Lung (tissue), 12 donors: ENCODE measurements around the gene HDAC8. TPM values are rescaled to one million over a fixed set of nuclear protein-coding genes. Genes with fewer than 3 reads are reported as not detected.

Source experiments
- ATAC-seq: fragments of 200-7000 bp; cut with Tn5 transposase; one replicate; pipeline ENCODE4 v1.9.1; 2020; ENCODE audit warnings: moderate number of reproducible peaks; ENCODE audit not compliant: insufficient read depth, low FRiP score
- DNase-seq, 3 donors: peaks; one replicate each; pipeline ENCODE4 v3.0.0-alpha.2; 2013 to 2017
- H3K27ac ChIP-seq, 2 donors: one replicate each; pipeline ENCODE4 v1.5.1; 2013; ENCODE audit warnings: mild to moderate bottlenecking in 2 of 2, moderate library complexity in 2 of 2, control low read depth in 1 of 2, inconsistent platforms in 1 of 2, low read depth in 1 of 2, low read length in 1 of 2
- H3K27me3 ChIP-seq, 3 donors: one replicate each; pipeline ENCODE4 v1.5.1; 2013; ENCODE audit warnings: low read length in 2 of 3; ENCODE audit not compliant: control insufficient read depth in 3 of 3, insufficient read depth in 3 of 3
- H3K36me3 ChIP-seq, 4 donors: one replicate each; pipeline ENCODE4 v1.5.1; 2013; ENCODE audit warnings: low read length in 4 of 4, mild to moderate bottlenecking in 1 of 4, moderate library complexity in 1 of 4; ENCODE audit not compliant: control insufficient read depth in 4 of 4, insufficient read depth in 4 of 4
- H3K4me1 ChIP-seq, 5 donors: one replicate each; pipeline ENCODE4 v1.5.1; 2013; ENCODE audit warnings: low read length in 5 of 5, mild to moderate bottlenecking in 2 of 5, moderate library complexity in 1 of 5; ENCODE audit not compliant: control insufficient read depth in 5 of 5, insufficient read depth in 5 of 5
- H3K4me3 ChIP-seq: one replicate; pipeline ENCODE4 v1.5.1; 2013; ENCODE audit warnings: mild to moderate bottlenecking, control low read depth, moderate library complexity
- H3K9ac ChIP-seq, 2 donors: one replicate each; pipeline ENCODE4 v1.5.1; 2013; ENCODE audit warnings: low read length in 2 of 2, control low read depth in 1 of 2; ENCODE audit not compliant: insufficient read depth in 1 of 2
- H3K9me3 ChIP-seq, 4 donors: one replicate each; pipeline ENCODE4 v1.5.1; 2013; ENCODE audit warnings: low read length in 3 of 4, mild to moderate bottlenecking in 1 of 4, moderate library complexity in 1 of 4; ENCODE audit not compliant: control insufficient read depth in 4 of 4, insufficient read depth in 3 of 4
- WGBS, 2 donors: extraction: QIAGEN DNeasy Blood & Tissue Kit; methylation state at CpG; one replicate each; pipeline ENCODE4 v1.1.7; 2013; 5-methylcytosine and 5-hydroxymethylcytosine counted together
- polyA plus RNA-seq, 2 donors: library from polyadenylated mRNA; stranded (reverse); fragments of 200-250 nt; gene quantifications; one replicate each; pipeline ENCODE4 v1.2.1, GENCODE V29; 2013
- total RNA-seq, 2 donors: library from RNA; depleted of rRNA in 1 of 2; stranded (reverse); fragments of >200 nt in 1 of 2; gene quantifications; one replicate each; pipeline ENCODE4 v1.2.1, GENCODE V29; 2014 to 2021
- TF ChIP-seq, protein P1 (sequence below): IDR thresholded peaks from 2 replicates; pipeline ENCODE4 v1.5.1; 2012; ENCODE audit warnings: mild to moderate bottlenecking; ENCODE audit errors: control extremely low read depth, extremely low read depth
- donor health status: control.
- donor health status: control.
- donor health status: Bipolar disorder and iron deficiency.
- donor health status: healthy.
- donor health status: DM: yes; HTN: yes; CAD: no.

Gene HDAC8
- total and polyA plus RNA-seq, 4 donors = 17.4 to 60.6 (median 38.5) TPM

GRCh38 chrX:72393836-72394517 lies 178.7 kb downstream of the HDAC8 start:
- no peak overlapping the region for H3K9ac ChIP-seq
- ATAC-seq (no peak), DNase-seq (no peak)
- H3K27me3 ChIP-seq = peaks cover 0 to 25% (median 20%) of the 10 kb centered on the region in 3 donors
- H3K27ac ChIP-seq = no peak overlapping the region
- H3K4me3 ChIP-seq = no peak overlapping the region
- H3K9me3 ChIP-seq = no peaks in the 10 kb centered on the region
- 71 to 93% methylated on average over 8 of the region's 8 CpGs for WGBS, 2 donors
- peaks cover 0 to 11% (median 0%) of the 10 kb centered on the region in 5 donors for H3K4me1 ChIP-seq
- H3K36me3 ChIP-seq = no peaks in the 10 kb centered on the region
- TF ChIP-seq, protein P1, sequence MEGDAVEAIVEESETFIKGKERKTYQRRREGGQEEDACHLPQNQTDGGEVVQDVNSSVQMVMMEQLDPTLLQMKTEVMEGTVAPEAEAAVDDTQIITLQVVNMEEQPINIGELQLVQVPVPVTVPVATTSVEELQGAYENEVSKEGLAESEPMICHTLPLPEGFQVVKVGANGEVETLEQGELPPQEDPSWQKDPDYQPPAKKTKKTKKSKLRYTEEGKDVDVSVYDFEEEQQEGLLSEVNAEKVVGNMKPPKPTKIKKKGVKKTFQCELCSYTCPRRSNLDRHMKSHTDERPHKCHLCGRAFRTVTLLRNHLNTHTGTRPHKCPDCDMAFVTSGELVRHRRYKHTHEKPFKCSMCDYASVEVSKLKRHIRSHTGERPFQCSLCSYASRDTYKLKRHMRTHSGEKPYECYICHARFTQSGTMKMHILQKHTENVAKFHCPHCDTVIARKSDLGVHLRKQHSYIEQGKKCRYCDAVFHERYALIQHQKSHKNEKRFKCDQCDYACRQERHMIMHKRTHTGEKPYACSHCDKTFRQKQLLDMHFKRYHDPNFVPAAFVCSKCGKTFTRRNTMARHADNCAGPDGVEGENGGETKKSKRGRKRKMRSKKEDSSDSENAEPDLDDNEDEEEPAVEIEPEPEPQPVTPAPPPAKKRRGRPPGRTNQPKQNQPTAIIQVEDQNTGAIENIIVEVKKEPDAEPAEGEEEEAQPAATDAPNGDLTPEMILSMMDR = no peak

GRCh38 chrX:72392816-72393800 lies 179.5 kb downstream of the HDAC8 start:
- no peak for DNase-seq

DNA sequence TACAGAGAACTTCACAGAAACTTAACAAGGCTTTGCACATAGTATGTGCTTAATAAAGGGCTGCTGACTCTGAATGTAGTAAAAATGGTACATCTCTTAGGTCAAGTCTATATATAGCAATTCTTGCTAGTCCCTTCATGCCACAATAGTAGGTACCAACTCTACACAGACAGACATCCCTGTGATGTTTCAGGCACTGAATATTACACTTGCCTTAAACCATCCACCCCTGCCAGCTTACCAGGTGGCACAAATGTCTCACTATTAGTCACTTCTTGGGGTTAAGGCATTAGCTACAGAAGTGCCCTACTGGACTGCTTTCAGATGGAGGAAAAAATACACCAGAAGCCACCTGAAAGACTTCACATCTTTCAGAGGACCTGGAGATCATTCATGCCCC lies 180.6 kb downstream of the HDAC8 start:
- Histone ChIP-seq H3K4me3 (no peak overlapping the region), H3K27ac (no peak overlapping the region), H3K9me3 (no peaks in the 10 kb centered on the region), H3K9ac (no peak overlapping the region), H3K36me3 (no peaks in the 10 kb centered on the region), H3K27me3 (peaks cover 0 to 41% (median 17%) of the 10 kb centered on the region in 3 donors), H3K4me1 (peaks cover 0 to 11% (median 0%) of the 10 kb centered on the region in 5 donors)
- DNase-seq = no peak
- TF ChIP-seq, protein P1 = no peak
- no peak for ATAC-seq

More at GRCh38 chrX:72392816-72393800, 179.5 kb downstream of the HDAC8 start:
- TF ChIP-seq, protein P1 = no peak
- H3K9ac ChIP-seq = no peak overlapping the region
- H3K27ac ChIP-seq = no peak overlapping the region
- WGBS, 2 donors = 72 to 93% methylated on average over 11 of the region's 11 CpGs
- ATAC-seq = no peak
- H3K4me3 ChIP-seq = no peak overlapping the region
- no peaks in the 10 kb centered on the region for H3K9me3 ChIP-seq
- peaks cover 0 to 11% (median 0%) of the 10 kb centered on the region in 5 donors for H3K4me1 ChIP-seq
- H3K36me3 ChIP-seq = no peaks in the 10 kb centered on the region
- peaks cover 0 to 32% (median 20%) of the 10 kb centered on the region in 3 donors for H3K27me3 ChIP-seq
